Lung (tissue), 12 donors: ENCODE results near the gene CD27. TPM values are rescaled to one million over a fixed set of nuclear protein-coding genes. Genes with fewer than 3 reads are reported as not detected.
"Not testable (repeated sequence)": the region's sequence is repeated elsewhere in the genome, so short reads cannot be mapped to it uniquely, and the experiment has no call there.

ENCODE experiments used
- ATAC-seq: fragments of 200-7000 bp; cut with Tn5 transposase; one replicate; pipeline ENCODE4 v1.9.1; 2020; ENCODE audit warnings: moderate number of reproducible peaks; ENCODE audit not compliant: insufficient read depth, low FRiP score
- DNase-seq, 3 donors: peaks; one replicate each; pipeline ENCODE4 v3.0.0-alpha.2; 2013 to 2017
- H3K27ac ChIP-seq, 2 donors: one replicate each; pipeline ENCODE4 v1.5.1; 2013; ENCODE audit warnings: mild to moderate bottlenecking in 2 of 2, moderate library complexity in 2 of 2, control low read depth in 1 of 2, inconsistent platforms in 1 of 2, low read depth in 1 of 2, low read length in 1 of 2
- H3K27me3 ChIP-seq, 3 donors: one replicate each; pipeline ENCODE4 v1.5.1; 2013; ENCODE audit warnings: low read length in 2 of 3; ENCODE audit not compliant: control insufficient read depth in 3 of 3, insufficient read depth in 3 of 3
- H3K36me3 ChIP-seq, 4 donors: one replicate each; pipeline ENCODE4 v1.5.1; 2013; ENCODE audit warnings: low read length in 4 of 4, mild to moderate bottlenecking in 1 of 4, moderate library complexity in 1 of 4; ENCODE audit not compliant: control insufficient read depth in 4 of 4, insufficient read depth in 4 of 4
- H3K4me1 ChIP-seq, 5 donors: one replicate each; pipeline ENCODE4 v1.5.1; 2013; ENCODE audit warnings: low read length in 5 of 5, mild to moderate bottlenecking in 2 of 5, moderate library complexity in 1 of 5; ENCODE audit not compliant: control insufficient read depth in 5 of 5, insufficient read depth in 5 of 5
- H3K4me3 ChIP-seq: one replicate; pipeline ENCODE4 v1.5.1; 2013; ENCODE audit warnings: mild to moderate bottlenecking, control low read depth, moderate library complexity
- H3K9ac ChIP-seq, 2 donors: one replicate each; pipeline ENCODE4 v1.5.1; 2013; ENCODE audit warnings: low read length in 2 of 2, control low read depth in 1 of 2; ENCODE audit not compliant: insufficient read depth in 1 of 2
- H3K9me3 ChIP-seq, 4 donors: one replicate each; pipeline ENCODE4 v1.5.1; 2013; ENCODE audit warnings: low read length in 3 of 4, mild to moderate bottlenecking in 1 of 4, moderate library complexity in 1 of 4; ENCODE audit not compliant: control insufficient read depth in 4 of 4, insufficient read depth in 3 of 4
- WGBS, 2 donors: extraction: QIAGEN DNeasy Blood & Tissue Kit; methylation state at CpG; one replicate each; pipeline ENCODE4 v1.1.7; 2013; 5-methylcytosine and 5-hydroxymethylcytosine counted together
- polyA plus RNA-seq, 2 donors: library from polyadenylated mRNA; stranded (reverse); fragments of 200-250 nt; gene quantifications; one replicate each; pipeline ENCODE4 v1.2.1, GENCODE V29; 2013
- total RNA-seq, 2 donors: library from RNA; depleted of rRNA in 1 of 2; stranded (reverse); fragments of >200 nt in 1 of 2; gene quantifications; one replicate each; pipeline ENCODE4 v1.2.1, GENCODE V29; 2014 to 2021
- TF ChIP-seq, protein P1 (sequence below): IDR thresholded peaks from 2 replicates; pipeline ENCODE4 v1.5.1; 2012; ENCODE audit warnings: mild to moderate bottlenecking; ENCODE audit errors: control extremely low read depth, extremely low read depth
- donor health status: control.
- donor health status: control.
- donor health status: Bipolar disorder and iron deficiency.
- donor health status: healthy.
- donor health status: DM: yes; HTN: yes; CAD: no.

The CD27 gene
- total and polyA plus RNA-seq, 4 donors, result 1.5 to 3.1 (median 1.9) TPM

GRCh38 chr12:6464531-6464930, 19.8 kb downstream of the CD27 start:
- Histone ChIP-seq H3K36me3 (peaks cover 0 to 43% (median 33%) of the 10 kb centered on the region in 4 donors), H3K27me3 (no peaks in the 10 kb centered on the region), H3K9ac (no peak overlapping the region), H3K4me1 (peaks cover under 1 to 8% (median 5%) of the 10 kb centered on the region in 5 donors), H3K27ac (no peak overlapping the region), H3K9me3 (no peaks in the 10 kb centered on the region), H3K4me3 (no peak overlapping the region)
- WGBS, 2 donors, result 86 to 93% methylated on average over 8 of the region's 8 CpGs
- DNase-seq, result no peak
- no peak for ATAC-seq
- TF ChIP-seq, protein P1, sequence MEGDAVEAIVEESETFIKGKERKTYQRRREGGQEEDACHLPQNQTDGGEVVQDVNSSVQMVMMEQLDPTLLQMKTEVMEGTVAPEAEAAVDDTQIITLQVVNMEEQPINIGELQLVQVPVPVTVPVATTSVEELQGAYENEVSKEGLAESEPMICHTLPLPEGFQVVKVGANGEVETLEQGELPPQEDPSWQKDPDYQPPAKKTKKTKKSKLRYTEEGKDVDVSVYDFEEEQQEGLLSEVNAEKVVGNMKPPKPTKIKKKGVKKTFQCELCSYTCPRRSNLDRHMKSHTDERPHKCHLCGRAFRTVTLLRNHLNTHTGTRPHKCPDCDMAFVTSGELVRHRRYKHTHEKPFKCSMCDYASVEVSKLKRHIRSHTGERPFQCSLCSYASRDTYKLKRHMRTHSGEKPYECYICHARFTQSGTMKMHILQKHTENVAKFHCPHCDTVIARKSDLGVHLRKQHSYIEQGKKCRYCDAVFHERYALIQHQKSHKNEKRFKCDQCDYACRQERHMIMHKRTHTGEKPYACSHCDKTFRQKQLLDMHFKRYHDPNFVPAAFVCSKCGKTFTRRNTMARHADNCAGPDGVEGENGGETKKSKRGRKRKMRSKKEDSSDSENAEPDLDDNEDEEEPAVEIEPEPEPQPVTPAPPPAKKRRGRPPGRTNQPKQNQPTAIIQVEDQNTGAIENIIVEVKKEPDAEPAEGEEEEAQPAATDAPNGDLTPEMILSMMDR, result no peak

GRCh38 chr12:6465467-6466183, 20.9 kb downstream of the CD27 start:
- DNase-seq, result peak; percentile 64 to 86 (median 81)
- TF ChIP-seq, protein P1, result peak; percentile 91
- Histone ChIP-seq H3K4me1 (peaks cover 4 to 12% (median 9%) of the 10 kb centered on the region in 5 donors), H3K9ac (no peak overlapping the region), H3K27ac (peak overlapping the region in 1 of 2 donors; percentile 27), H3K36me3 (peaks cover 0 to 40% (median 29%) of the 10 kb centered on the region in 4 donors), H3K9me3 (no peaks in the 10 kb centered on the region), H3K27me3 (no peaks in the 10 kb centered on the region), H3K4me3 (no peak overlapping the region)
- peak; percentile 54 for ATAC-seq
- 46 to 49% methylated on average over 6 of the region's 6 CpGs for WGBS, 2 donors

- H3K27ac ChIP-seq, result no peak overlapping the region
- peaks cover 0 to 36% (median 25%) of the 10 kb centered on the region in 4 donors for H3K36me3 ChIP-seq
- DNase-seq, result no peak
- no peaks in the 10 kb centered on the region for H3K27me3 ChIP-seq
- TF ChIP-seq, protein P1, result no peak
- no peak overlapping the region for H3K9ac ChIP-seq
- no peak for ATAC-seq
- WGBS, 2 donors, result 91 to 94% methylated on average over 5 of the region's 5 CpGs
- H3K4me1 ChIP-seq, result peaks cover 4 to 12% (median 9%) of the 10 kb centered on the region in 5 donors
- H3K9me3 ChIP-seq, result no peaks in the 10 kb centered on the region
- no peak overlapping the region for H3K4me3 ChIP-seq
These were observed 21.4 kb downstream of the CD27 start for GRCh38 chr12:6466184-6466573.

- ATAC-seq, result not testable (repeated sequence)
- H3K36me3 ChIP-seq, result peaks cover 0 to 32% (median 25%) of the 10 kb centered on the region in 4 donors
These were observed 22.0 kb downstream of the CD27 start for GRCh38 chr12:6466751-6467150.

DNA sequence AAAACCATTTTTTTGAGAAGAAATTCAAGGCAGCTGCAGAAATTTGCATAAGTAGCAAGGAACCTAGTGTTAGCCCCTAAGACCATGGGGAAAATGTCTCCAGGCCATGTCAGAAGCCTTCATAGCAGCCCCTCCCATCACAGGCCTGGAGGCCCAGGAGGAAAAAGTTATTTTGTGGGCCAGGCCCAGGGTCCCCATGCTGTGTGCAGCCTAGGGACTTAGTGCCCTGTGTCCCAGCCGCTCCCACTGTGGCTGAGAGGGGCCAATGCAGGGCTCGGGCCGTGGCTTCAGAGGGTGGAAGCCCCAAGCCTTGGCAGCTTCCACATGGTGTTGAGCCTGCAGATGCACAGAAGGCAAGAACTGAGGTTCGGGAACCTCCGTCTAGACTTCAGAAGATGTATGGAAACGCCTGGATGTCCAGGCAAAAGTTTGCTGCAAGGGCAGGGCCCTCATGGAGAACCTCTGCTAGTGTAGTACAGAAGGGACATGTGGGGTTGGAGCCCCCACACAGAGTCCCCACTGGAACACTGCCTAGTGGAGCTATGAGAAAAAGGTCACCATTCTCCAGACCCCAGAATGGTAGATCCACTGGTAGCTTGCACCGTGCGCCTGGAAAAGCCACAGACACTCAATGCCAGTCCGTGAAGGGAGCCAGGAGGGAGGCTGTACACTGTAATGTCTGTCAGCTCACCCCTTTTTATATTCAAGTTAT, 23.0 kb downstream of the CD27 start:
- not testable (repeated sequence) for H3K4me3 ChIP-seq, H3K27me3 ChIP-seq, H3K9me3 ChIP-seq, H3K9ac ChIP-seq, H3K27ac ChIP-seq, DNase-seq, ATAC-seq
- peaks cover 4 to 12% (median 7%) of the 10 kb centered on the region in 5 donors for H3K4me1 ChIP-seq
- WGBS, 2 donors, result 96 to 97% methylated on average over 9 of the region's 9 CpGs
- peaks cover 0 to 26% (median 24%) of the 10 kb centered on the region in 4 donors for H3K36me3 ChIP-seq

More at GRCh38 chr12:6466751-6467150, 22.0 kb downstream of the CD27 start:
- not testable (repeated sequence) for H3K27ac ChIP-seq, DNase-seq, H3K27me3 ChIP-seq, H3K4me3 ChIP-seq, H3K9ac ChIP-seq, H3K9me3 ChIP-seq
- WGBS, 2 donors, result 78 to 96% methylated on average over 4 of the region's 4 CpGs
- H3K4me1 ChIP-seq, result peaks cover 4 to 12% (median 7%) of the 10 kb centered on the region in 5 donors
